Measurements from ENCODE around the gene ASPHD2.

ASPHD2 gene

GRCh38 chr22:26479043-26479791 is 50.2 kb downstream of the ASPHD2 start:
- peak; percentile 92 for DNase-seq

GRCh38 chr22:26479792-26480610 is 50.9 kb downstream of the ASPHD2 start:
- peak; percentile 94 for DNase-seq

GRCh38 chr22:26480611-26480932 is 51.5 kb downstream of the ASPHD2 start:
- DNase-seq: no peak

- DNase-seq: no peak
Observed at GRCh38 chr22:26481112-26481693, 52.1 kb downstream of the ASPHD2 start.

- DNase-seq: no peak
Observed at GRCh38 chr22:26481694-26482093, 52.6 kb downstream of the ASPHD2 start.

GRCh38 chr22:26482161-26482560 is 53.1 kb downstream of the ASPHD2 start:
- DNase-seq: peak; percentile 62

GRCh38 chr22:26483043-26483438 is 54.0 kb downstream of the ASPHD2 start:
- no peak for DNase-seq

GRCh38 chr22:26483439-26484359 is 54.6 kb downstream of the ASPHD2 start, which contains the start of the genes HPS4 and SRRD:
HPS4 (minus strand) TSS chr22:26483783; CDS start chr22:26481762, 2,021 bp downstream.
SRRD (plus strand) TSS chr22:26483877; CDS start chr22:26483891, 14 bp downstream.
- DNase-seq: peak; percentile 98

- DNase-seq: no peak
Observed at GRCh38 chr22:26484360-26484706, 55.3 kb downstream of the ASPHD2 start.

GRCh38 chr22:26485013-26485412 is 56.0 kb downstream of the ASPHD2 start:
- DNase-seq: peak; percentile 34

- DNase-seq: no peak
Observed at GRCh38 chr22:26485806-26486390, 56.8 kb downstream of the ASPHD2 start.

GRCh38 chr22:26486394-26486793 is 57.3 kb downstream of the ASPHD2 start:
- DNase-seq: no peak

GRCh38 chr22:26487996-26488395 is 58.9 kb downstream of the ASPHD2 start:
- no peak for DNase-seq

GRCh38 chr22:26489447-26490036 is 60.5 kb downstream of the ASPHD2 start:
- DNase-seq: no peak

GRCh38 chr22:26492220-26492619 is 63.2 kb downstream of the ASPHD2 start:
- DNase-seq: no peak

- no peak for DNase-seq
Observed at GRCh38 chr22:26494506-26494905, 65.4 kb downstream of the ASPHD2 start.
